DMS 273 treated with DMSO at 0.1 percent for 48 hours (cell line): ENCODE data around the gene FYN.
"Not testable (repeated sequence)": the region's sequence is repeated elsewhere in the genome, so short reads cannot be mapped to it uniquely, and the experiment has no call there.

Source experiments
- DNase-seq: peaks from one replicate; lab custom pipeline; 2025; lab: John Stamatoyannopoulos, UW

Gene FYN

DNA sequence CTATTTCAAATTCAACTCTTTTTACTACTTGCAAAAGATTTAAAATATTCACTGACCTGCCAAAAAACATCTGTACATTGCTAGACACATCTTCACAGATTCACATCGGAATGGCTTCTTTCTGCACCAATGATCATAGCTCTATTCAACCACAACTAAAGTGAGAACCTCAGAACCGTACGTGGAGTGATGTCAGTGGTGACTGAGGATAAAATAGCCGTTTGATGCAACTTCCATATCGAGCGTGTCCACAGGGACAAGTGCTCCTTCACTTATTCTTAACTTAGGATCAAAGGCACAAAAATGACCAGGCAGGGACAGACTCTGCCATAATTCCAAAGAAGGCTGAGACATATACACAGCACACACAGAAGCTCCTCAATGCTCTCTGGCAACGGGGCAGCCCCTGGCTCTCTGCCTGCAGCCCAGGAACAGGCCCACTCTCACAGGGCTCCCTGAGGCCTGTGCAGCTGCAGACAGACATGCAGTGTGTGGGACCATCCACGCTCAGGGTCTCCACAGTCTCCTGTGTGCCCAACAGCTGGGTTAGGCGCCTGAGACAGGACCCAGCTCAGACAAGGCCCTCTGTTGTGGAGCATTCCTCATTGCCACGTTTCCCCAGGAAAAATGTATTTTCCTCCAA lies 22.8 kb downstream of the FYN start:
- no peak for DNase-seq

DNA sequence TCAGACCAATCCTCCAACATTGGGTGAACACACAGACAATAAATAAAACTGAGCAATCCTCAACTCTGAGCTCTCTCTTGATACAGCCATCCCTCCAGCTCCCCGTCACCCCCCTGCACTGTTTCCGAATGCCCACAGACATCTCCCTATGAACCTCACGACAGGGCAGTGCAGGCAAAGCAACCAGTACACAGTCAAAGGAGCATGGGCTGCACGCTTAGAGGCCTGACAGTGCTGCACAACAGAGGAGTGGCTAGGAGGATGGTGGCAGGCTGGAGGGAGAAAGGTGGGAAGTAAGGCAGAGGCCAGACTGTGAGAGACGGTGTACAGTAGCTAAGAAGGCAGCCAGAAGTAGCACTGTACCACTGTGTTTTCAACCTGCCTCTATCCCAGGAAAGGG lies 24.0 kb downstream of the FYN start:
- DNase-seq, result no peak

DNA sequence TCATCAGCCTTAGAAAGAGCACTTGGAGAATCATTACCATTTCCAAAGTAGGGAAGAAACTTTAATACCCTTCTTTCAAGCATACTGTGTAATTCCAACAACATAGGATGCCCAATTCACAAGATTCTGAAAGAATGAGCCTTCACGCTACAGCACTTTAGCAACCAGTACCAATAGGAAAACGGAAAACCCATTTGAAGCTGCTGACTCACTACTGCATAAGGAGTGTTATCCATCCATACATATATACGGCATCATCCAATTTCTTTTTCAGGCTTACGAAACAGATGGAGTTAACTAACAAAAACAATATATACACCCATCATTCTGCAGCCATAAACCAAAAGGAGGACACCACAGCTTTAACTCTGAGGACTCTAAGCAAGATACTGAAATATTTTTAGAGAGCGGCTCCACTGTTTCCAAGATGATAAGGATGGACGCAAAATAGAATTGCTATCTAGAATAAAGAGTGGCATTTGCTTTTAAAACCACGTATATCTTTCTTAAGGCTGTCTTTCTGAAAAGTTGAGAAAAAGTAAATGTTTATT lies 24.9 kb downstream of the FYN start:
- no peak for DNase-seq

DNA sequence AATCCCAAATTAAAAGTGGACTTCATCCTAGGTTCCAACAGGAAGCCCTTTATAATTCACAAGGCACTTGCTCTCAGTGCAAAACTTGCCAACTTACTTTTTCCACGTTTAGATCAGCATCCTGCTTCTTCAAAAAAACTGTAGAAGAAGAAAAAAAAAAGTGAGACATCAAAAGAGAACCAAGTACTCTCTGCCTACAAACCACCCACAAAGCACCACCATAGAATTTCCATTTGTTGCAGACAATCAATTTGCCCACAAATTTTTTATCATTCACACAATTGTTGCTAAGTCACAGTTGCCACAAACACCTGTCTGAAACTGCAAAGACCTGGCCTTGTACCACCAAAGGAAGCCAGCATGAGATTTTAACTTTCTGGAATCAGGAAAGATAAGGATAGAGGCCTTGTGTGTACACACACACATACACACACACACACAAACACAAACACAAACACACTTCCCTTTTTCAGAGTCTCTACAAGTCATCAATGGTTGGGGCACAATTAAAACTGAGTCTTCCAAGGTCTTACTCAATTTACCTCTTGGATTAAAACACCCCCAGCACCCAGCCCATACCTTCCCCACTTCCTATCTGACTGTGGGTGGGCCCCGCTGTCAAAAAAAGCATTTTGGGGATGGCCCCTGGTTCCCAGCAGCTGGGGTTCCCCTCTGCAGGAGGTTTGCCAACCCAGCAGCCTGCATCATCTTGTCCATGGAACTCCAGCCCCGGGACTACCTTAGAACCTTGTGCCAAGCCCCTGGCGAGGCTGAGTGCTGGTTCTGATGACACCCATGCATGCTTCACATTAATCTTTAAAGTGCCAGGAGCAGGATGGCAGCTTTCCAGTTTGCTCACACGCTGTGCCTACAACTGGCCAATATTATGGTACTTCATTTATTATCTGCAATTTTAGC lies 26.5 kb downstream of the FYN start:
- peak; percentile 12 for DNase-seq

DNA sequence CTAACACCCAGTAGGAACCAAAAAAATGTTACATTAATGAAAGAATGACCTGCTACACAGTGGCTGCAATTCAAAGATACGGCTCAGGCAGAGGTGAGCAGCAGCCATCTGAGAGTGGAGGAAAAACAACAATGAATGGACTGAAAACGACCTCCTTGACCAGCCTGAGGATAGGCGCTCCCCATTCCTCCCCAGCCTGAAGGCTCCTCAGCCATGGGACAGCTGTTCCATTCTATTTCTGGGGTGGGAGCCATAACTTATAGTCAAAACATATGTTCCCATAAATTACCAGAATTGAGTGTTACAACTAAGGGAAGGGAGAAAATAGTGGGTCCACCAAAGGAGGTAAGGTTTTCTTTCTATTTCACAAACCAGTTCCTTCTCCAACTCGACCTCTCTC lies 27.2 kb downstream of the FYN start:
- DNase-seq, result peak; percentile 17

DNA sequence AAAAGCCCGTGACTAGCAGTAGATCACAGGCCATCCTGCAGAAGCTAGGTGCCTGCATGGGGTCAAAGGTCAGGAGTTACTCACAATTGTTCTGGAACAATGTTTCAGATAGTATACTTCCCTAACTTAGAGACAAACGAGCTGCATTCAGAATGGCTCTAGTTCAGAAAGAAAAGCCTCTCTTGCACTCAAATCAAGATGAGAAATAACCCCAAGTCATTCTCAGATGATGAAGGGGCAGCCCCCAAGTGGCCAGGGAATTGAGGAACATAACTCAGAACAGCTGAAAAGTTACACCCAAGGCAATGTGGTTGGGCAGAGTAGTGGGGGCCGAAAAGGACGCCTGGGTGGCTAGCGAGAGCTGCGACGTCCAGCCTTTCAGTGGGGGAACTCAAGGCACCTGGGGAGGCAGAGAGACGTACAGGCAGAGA lies 27.8 kb downstream of the FYN start:
- DNase-seq, result no peak

DNA sequence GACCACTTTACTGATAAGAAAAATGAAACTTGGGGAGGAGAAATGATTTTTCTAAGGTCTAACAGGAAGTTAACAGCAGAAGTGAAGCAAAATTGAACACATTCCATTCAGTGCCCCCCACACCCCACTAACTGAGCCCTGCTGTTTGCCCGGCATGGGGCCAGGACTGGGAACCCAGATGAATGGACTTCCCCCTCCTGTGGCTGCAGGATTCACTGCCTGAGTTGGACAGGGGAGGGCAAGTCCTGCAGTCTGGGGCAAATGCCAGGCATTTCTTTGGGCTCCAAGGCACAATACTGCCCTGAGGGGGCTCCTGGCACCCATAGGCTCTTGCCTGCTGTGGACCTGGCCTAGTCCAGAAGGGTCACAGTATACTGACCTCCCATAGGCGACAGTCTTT lies 28.3 kb downstream of the FYN start:
- no peak for DNase-seq

DNA sequence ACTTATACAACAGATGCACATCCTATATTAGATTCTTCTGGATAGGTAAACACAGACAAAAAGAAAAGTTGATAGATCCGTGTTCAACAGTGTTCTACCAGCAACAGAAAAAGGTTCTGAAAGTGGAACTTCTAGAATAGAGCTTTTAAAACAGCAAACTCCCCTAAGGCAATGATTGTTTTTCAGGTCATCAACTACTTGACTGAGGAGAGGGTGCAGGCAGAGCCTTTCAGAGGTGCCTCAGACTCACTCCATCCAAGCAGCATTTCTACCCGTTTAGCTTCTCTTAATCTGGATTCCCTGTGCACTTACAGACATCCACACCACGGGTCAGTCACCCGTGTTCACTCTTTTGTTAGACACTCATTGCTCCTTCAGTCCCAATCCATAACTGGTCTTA lies 28.9 kb downstream of the FYN start:
- no peak for DNase-seq

DNA sequence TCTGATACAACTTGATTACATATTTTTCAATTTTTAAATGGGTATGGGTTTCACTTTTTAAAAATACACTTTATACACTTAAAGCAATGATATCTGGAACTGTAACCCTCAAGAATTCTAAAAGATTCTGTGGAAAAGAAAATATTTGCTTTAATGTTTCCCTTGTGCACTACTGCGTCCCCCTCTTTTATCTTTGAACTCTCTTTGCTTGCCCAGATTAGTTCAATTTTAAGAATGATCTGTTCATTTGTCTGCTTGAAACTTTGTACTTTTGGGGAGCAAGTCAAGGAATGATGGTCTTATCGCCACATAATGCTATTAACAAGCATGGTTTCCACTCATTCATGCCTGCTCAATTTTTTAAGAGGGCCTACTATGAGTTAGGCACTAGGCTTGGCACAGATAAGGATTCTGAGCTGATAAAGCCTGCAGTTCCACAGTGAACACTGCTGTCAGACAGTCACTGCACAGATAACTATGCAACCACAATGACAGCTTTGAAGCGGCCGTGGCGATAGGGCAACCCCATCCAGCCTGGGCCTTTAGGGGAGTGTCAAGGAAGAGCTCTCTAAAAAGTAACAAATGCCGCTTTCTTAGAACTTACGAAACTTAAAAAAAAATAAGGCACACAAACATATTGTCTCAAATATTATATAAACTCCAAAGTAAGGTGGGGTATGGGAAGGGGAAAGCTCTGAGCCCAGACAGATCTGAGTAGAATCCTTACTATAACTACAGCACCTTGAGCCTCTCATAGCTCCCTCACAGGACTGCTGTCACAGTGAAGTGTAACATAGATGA lies 29.7 kb downstream of the FYN start:
- no peak for DNase-seq

DNA sequence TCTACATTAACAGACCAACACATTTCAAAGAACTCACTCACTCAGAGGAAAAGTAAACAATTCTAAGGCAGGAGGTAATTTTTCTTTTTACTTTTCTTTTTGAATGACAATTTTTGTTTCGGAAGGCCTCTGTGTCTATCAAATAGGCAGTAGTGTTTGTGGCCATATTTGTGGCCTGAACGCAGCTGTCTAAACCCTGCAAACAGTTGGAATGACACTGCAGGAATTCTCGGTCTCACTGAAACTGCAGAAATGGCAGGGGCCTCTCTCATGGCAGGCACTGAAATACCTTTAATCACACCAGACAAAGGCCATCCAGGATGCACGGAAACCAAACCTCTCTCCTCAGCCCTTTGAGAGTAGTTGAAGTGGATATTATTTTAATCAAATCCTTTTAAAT lies 30.4 kb downstream of the FYN start:
- no peak for DNase-seq

DNA sequence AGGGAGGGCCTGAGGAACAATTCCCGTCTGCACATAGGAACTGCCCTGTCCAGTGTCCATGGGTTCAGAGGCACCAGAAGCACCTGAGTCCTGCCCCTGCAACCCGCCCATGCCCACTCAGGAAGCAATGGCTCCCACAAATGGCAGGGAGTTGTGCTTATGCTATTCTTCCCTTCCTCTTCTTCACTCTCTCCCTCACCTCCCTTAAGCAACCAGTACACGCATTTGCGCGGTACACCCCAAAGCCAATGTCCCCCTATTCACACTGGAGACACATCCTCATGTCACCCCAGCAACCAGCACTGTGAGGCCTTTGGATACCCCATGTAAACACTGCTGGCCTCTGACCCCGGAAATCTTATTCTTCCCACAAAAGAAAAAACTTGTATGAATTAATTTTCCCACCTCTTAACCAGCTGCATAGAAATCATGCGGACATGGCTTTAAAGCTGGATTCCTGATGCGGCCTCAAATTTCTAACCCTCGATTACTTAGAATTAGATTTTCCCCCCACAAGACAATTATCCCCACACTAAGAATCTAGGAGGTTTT lies 30.9 kb downstream of the FYN start:
- DNase-seq, result no peak

DNA sequence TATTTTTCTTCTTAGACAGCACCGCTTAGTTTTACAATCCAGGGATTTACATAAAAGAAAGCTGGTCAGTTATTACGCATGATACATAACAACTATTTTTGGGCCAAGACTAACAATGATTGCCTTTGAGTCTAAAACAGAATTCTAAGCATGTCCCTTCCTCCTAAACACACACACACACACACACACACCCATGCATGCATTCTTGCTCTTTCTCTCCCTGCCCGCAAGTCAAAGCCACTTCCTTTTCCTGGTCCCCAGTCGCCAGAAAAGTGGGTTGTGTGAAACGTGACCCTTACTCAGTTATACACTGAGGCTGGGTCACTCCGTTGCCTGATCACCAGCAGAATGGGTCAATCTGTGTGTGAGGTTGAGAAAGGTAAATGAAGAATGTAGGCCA lies 31.4 kb downstream of the FYN start:
- DNase-seq, result no peak

DNA sequence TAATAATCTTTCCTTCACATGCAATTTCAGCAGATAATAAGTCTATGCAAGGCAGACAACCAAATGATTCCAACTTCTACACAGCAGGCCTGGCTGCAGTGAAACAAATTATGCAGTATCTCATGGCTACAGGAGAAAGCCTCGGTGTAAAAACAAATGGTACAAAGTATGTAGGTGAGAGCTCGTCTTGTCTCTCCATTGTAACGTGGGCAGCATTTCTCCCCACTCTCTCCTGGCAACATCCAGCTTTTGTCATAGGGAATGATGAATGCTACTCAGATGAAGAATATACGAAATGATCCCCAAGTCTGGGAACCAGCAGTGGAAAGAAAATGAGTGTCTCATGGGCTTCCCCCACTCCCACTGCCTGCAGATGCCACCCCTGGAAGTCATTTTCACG lies 32.4 kb downstream of the FYN start:
- no peak for DNase-seq

DNA sequence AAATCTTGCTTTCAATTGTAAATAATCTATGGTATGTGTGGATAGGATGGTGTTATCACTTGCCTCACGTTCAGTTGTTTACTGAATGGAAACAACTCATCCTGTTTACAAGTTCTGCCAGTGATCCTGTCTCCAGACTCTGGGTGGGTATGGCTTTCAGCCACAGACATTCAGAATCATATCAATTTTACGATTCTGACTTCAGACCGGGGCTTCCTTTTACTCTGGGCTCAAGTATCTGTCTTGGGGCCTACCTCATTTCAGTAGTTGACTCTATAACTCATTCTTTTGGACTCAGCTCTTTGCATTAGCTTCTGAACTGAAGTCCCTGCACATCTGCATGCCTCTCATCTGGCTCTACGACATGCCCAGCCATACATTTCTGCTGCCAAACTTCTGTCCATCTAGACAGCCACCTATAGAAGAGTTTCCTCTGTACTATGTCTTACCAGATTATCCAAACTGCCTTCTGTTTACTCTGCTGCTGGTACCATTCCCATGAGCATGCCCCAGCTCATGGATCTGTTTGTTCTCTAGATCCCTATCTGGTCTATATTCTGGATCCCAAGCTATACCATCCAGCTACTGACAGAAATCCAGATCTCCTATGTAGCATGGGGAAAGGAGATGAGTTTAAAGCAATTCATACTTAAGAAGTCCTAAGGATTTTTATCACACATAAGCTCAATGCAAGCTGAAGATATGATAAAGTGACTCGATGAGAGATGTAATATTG lies 34.3 kb downstream of the FYN start:
- DNase-seq, result no peak

DNA sequence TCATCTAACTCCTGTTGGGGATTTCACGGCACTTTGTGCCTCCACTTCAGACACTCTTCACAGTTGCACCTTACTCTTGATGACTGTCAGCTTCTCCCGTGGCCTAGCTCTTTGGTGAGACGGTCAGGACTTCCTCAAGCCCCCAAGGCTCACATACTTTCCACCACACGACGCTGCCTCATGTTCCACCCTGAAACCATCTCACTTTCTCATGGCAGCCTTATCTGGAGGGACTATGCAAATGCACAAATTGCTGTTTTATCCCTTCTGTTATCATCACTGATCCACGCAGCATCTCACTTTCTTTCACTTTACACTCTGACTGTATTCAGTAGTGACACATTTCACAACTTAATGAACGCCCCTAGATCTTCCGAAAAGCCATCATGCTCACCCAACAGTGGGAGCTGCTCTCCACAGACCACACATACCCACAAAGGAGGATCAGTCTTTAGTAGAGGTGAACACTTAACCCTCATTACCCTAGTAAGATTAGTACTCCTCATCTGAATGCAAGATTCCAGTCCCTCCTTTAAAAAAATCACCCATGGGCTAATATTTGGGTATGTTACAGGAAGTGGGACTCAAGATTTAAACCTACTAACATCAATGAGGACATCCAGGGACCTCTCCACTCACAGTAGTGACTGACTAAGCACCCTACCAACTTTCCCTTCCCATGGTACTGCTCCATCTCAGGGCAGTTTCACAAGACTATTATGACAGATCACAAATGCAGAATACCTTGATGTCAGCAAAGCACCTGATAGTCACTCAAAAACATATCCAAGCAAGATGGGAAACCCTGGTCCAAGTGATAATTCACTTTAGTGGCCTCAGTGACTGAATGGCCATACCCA lies 35.4 kb downstream of the FYN start:
- no peak for DNase-seq

DNA sequence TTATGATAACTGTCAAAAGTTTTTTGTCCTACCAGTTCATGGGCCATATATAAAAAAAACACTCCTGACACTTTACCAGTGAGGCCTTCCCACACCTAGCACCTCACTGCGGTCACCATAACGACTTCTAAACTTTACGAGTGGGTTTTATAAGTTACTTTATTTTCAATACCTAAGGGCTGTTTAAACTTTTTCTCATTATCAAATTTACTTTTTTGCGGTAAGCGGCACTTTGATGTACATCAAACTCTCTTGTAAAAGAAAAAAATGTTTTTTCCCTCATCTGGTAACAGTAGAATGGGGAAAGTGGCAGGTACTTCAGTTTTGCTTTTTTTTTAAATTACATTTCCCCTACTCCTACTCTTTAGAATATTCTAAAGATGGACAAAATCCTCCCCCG lies 36.2 kb downstream of the FYN start:
- DNase-seq, result no peak

DNA sequence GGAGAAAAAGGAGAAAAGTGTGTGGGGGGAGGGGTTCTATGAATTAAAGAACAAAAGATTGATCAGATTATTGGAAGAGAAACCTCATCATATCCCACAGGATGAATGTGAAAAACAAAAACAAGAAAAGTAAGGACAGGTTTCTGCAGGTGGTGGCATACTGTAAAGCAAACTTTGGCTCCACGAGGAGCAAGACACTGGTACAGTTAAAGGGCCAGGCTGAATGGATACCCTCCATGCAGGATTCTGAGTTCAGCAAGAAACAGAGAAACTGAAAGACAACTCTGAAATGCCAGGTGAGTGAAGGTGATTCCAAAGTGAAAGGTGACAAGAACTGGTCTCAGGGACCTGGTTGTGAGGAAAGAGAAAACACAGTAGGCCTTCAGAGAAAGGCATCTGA lies 37.4 kb downstream of the FYN start:
- DNase-seq, result no peak

DNA sequence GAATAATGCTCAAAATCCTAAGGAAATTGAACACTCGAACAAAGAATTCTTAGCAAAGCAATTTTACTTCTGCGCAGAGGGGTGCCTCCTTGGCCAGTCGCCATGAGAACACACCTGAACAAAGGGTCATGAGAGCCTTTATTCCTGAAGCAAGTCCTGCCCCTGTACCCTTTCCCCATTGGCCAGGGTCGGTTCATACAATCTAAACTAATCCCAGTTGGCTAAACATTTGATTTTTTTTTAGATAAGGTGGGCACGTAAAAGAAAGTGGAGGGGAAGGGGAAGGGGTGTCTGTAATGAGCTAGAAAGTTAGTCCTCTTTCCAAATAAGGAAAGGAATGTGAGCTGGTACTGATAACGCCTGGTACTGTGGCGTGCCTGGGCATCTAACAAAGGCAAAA lies 37.9 kb downstream of the FYN start:
- not testable (repeated sequence) for DNase-seq

DNA sequence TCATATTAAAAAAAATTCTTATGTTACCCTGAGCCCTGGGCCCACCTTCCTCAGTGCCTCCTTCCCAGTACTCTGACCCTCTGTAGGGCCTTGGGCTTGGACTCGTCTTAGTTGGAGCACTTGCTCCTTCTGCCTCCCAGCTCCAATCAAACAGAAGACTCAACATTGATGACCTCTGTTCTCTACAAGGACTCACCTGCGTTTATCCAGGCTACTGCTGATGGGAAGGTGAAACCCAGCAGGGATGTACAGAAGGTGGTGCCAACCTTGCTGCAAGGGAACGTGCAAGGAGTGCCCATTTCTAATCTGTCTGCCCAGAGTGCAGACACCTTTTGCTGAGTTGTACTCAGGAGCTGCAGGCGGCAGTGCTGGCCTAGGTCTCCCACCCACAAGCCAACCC lies 38.9 kb downstream of the FYN start:
- DNase-seq, result no peak

DNA sequence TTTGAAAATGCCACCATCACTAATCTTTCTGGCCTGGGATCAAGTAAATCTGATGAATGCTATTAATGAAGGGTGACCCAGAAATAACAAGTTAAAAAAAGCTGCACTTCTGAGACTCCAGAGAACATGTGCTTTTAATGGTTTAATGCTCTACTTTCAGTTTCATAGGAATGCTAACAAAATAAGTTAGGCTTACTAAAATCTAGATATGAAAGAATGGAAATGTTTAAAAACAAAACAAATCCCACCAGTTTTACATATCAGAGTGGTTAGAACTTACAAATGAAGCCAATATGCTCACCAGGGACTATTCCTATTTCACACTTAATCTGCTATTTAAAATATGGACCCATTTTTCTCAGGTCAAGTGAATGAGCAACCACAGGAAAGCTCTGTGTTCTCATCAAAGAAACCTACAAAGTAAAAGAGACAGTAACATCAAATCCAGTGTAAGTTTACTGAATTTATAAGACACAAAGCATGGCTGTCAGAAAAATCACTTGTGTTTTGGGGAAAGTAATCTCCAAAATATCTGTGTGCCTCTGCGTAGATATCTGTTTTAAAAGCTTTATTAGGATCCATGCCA lies 40.3 kb downstream of the FYN start:
- no peak for DNase-seq
